AG04450 (cell line): ENCODE data around the gene MYO18B. TPM values are rescaled to one million over a fixed set of nuclear protein-coding genes. Genes with fewer than 3 reads are reported as not detected.

ENCODE experiments used
- CTCF ChIA-PET: fragments of 300-600, 350-600 bp; formaldehyde crosslinking; extraction: SDS; loops from one replicate; lab custom pipeline; 2022; ENCODE audit warnings: antibody characterized with exemption, inconsistent platforms; lab: Charles Lee
- POLR2A ChIA-PET: fragments of 350-600 bp; formaldehyde crosslinking; extraction: SDS; loops from one replicate; lab custom pipeline; 2021; ENCODE audit warnings: antibody characterized with exemption, inconsistent platforms; lab: Yijun Ruan, JAX
- DNase-seq: peaks from one replicate; pipeline ENCODE4 v3.0.0-alpha.2; 2011; ENCODE audit warnings: low read depth, low spot score
- H3K27ac ChIP-seq: one replicate; pipeline ENCODE4 v1.5.1; 2012; ENCODE audit warnings: low read depth, low read length, control low read depth
- H3K27me3 ChIP-seq: one replicate; pipeline ENCODE4 v1.6.0; 2012; ENCODE audit warnings: low read length; ENCODE audit not compliant: control insufficient read depth, insufficient read depth
- H3K4me3 ChIP-seq: 2 replicates; pipeline ENCODE4 v1.5.1; 2011; ENCODE audit warnings: mild to moderate bottlenecking, low read depth, low read length, control low read depth
- H3K9me3 ChIP-seq: 2 replicates; pipeline ENCODE4 v1.5.1; 2012; ENCODE audit warnings: low read length; ENCODE audit not compliant: control insufficient read depth, insufficient read depth
- polyA plus RNA-seq: library from polyadenylated mRNA; depleted of rRNA; stranded (reverse); fragments of >200 nt; gene quantifications from 2 replicates; pipeline ENCODE4 v1.2.3, GENCODE V29; 2011
- TF ChIP-seq, protein P1 (sequence below): IDR thresholded peaks from 2 replicates; pipeline ENCODE4 v1.5.1; 2011; ENCODE audit warnings: low read depth, low read length, control low read depth, inconsistent platforms

MYO18B gene
- polyA plus RNA-seq, 1 experiment = not detected

DNA sequence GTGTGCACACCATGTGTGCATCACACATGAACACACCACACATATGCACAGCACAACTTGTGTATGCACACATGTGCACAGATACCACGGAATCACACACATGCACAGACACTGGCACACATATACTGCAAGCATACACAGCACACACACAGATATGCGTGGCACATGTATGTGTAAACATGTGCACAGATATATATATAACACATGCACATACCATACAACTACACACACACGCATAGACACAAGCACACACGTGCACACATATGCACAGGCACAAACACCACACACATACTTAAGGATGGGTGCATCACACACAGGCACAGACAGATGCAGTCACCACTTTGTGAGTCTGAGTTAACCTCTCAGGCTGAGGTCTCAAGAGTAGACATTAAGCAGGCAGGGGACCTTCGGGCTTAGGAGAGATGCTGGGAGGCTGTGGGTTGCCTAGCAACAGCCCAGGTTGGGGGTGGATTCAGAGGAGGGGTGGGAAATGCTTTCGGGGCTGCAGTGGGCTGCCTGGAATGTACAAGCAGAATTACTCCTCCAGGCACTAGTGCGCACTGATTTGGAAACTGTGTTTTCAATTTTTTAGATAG lies 82.9 kb downstream of the MYO18B start:
- Histone ChIP-seq H3K27me3 (no peaks in the 10 kb centered on the region), H3K9me3 (peaks cover 32% of the 10 kb centered on the region), H3K27ac (no peak overlapping the region), H3K4me3 (no peak overlapping the region)
- no peak for DNase-seq
- ChIA-PET CTCF (no interaction called here), POLR2A (no interaction called here)
- TF ChIP-seq, protein P1, sequence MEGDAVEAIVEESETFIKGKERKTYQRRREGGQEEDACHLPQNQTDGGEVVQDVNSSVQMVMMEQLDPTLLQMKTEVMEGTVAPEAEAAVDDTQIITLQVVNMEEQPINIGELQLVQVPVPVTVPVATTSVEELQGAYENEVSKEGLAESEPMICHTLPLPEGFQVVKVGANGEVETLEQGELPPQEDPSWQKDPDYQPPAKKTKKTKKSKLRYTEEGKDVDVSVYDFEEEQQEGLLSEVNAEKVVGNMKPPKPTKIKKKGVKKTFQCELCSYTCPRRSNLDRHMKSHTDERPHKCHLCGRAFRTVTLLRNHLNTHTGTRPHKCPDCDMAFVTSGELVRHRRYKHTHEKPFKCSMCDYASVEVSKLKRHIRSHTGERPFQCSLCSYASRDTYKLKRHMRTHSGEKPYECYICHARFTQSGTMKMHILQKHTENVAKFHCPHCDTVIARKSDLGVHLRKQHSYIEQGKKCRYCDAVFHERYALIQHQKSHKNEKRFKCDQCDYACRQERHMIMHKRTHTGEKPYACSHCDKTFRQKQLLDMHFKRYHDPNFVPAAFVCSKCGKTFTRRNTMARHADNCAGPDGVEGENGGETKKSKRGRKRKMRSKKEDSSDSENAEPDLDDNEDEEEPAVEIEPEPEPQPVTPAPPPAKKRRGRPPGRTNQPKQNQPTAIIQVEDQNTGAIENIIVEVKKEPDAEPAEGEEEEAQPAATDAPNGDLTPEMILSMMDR = no peak

DNA sequence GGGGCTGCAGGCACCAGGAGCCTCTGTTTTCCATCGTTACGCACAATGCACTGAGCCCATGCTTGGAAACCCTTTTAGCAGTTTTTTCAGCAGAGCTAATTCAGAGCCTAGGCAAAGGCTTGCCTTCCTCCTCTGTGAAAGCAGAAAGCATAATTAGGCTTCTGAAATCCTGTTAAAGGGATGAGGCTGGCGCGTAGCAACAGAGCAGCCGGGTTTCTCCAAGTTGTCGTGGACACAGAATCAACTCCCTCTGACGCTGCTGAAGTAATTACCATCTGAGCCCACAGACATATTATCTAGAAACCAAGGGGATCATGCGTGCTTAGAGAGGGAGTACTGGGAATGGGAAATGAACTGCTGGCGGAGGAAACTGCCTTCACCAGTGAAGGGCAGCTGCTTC lies 85.4 kb downstream of the MYO18B start:
- no peak overlapping the region for H3K4me3 ChIP-seq
- H3K9me3 ChIP-seq = peaks cover 38% of the 10 kb centered on the region
- POLR2A ChIA-PET = no interaction called here
- no peaks in the 10 kb centered on the region for H3K27me3 ChIP-seq
- CTCF ChIA-PET = no interaction called here
- DNase-seq = no peak
- no peak overlapping the region for H3K27ac ChIP-seq
- TF ChIP-seq, protein P1 = no peak

DNA sequence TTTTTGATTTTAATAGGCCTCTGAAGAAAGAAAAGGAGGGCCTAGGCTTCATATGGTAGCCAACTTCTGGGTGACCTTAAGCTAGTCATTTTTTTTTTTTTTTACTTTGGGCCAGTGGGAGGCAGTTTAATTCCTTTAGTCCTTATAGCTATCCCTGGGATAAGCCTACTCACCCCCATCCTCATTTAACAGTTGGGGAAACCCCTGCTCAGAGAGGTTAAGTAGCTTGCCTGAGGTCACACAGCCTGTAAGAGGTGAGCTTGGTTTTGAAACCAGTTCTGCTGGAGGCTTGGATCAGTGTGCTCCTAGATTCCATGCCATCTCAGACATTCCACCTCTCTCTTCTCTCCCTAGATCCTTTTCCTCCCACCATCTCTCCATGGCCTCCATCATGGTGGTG lies 86.4 kb downstream of the MYO18B start:
- CTCF ChIA-PET = no interaction called here
- no peaks in the 10 kb centered on the region for H3K27me3 ChIP-seq
- TF ChIP-seq, protein P1 = no peak
- no peak overlapping the region for H3K27ac ChIP-seq
- no peak overlapping the region for H3K4me3 ChIP-seq
- POLR2A ChIA-PET = no interaction called here
- peaks cover 35% of the 10 kb centered on the region for H3K9me3 ChIP-seq
- no peak for DNase-seq

DNA sequence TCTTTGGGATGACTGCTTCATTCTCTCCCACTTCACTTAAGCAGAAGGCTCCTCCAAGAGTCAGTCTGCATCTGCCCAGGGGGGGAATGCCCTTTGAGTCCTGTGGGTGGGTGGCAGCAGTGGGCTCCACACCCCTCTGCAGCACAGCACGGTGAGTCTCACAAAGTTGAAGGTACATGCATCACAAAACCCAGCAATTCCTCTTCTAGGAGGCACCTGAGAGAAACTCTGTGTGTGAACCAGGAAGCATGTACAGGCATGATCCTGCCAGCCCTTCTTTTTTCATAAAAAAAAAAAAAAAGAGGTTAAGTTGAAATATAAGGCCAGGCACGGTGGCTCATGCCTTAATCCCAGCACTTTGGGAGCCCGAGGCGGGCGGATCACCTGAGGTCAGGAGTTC lies 87.2 kb downstream of the MYO18B start:
- DNase-seq = no peak
- H3K27ac ChIP-seq = no peak overlapping the region
- no peak overlapping the region for H3K4me3 ChIP-seq
- TF ChIP-seq, protein P1 = no peak
- H3K27me3 ChIP-seq = no peaks in the 10 kb centered on the region
- H3K9me3 ChIP-seq = peaks cover 32% of the 10 kb centered on the region
- ChIA-PET POLR2A (no interaction called here), CTCF (no interaction called here)

DNA sequence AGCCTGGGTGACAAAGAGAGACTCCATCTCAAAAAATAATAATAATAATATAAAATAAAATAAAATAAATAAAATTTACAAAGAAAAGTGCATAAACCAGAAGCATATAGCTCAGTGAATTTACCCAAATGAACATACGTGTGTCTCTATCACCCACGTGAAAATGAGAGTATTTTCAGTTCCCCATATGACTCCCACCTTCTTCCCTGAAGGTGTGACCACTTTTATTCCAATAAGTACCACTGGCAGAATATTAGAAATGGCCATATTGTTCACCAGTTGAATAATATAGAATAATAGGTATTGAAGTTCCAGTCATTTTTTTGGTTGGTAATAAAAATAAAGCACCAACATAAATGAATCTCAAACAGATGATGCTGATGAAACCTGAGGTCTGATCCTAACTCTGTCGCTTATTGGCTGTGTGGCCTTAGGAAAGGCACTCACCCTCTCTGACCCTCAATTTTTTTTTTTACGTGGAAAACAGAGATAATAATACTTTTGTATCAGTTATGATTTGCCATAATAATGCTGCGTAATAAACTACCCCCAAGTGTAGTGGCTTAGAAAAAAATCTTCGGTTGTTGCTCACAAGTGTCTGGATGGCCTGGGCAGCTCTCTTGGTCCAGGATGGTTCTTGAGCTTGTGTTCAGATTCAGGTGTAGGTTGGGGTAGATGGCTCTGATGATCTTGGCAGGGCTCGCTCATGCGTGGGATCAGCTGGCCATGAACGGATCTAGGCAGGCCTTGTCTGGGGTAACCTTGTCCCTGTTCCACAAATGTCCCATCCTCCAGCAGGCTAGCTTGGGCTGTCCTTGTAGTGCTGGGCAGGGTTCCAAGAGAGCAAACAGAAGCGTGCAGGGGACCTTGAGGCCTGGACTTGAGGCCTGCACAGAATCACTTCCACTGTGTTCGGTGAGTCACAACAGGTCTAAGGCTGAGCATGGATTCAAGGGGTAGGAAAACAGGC lies 88.1 kb downstream of the MYO18B start:
- TF ChIP-seq, protein P1 = no peak
- DNase-seq = no peak
- ChIA-PET CTCF (interaction anchor here (0.6 kb wide), 1 partner anchor 1025 kb away, joined by 7 read pairs; no protein-coding TSS in a partner anchor), POLR2A (no interaction called here)
- peaks cover 31% of the 10 kb centered on the region for H3K9me3 ChIP-seq
- no peak overlapping the region for H3K4me3 ChIP-seq
- no peak overlapping the region for H3K27ac ChIP-seq
- H3K27me3 ChIP-seq = no peaks in the 10 kb centered on the region
